HG03575 (cell line): ENCODE results near the gene LOXHD1.

Experiments used
- ATAC-seq: cut with Tn5 transposase; IDR thresholded peaks from one replicate; pipeline ENCODE4 v1.9.1; 2021; ENCODE audit not compliant: unreplicated experiment, insufficient number of reproducible peaks, low FRiP score; ENCODE audit errors: extremely low read depth

LOXHD1 gene

GRCh38 chr18:46562674-46563192, 94.3 kb downstream of the LOXHD1 start:
- no peak for ATAC-seq

- ATAC-seq, result no peak
Measured at GRCh38 chr18:46560671-46561045, 96.4 kb downstream of the LOXHD1 start.

- no peak for ATAC-seq
Measured at GRCh38 chr18:46559946-46560670, 96.9 kb downstream of the LOXHD1 start.

- ATAC-seq, result no peak
Measured at GRCh38 chr18:46559296-46559695, 97.7 kb downstream of the LOXHD1 start.

GRCh38 chr18:46556590-46557206, 100.3 kb downstream of the LOXHD1 start:
- no peak for ATAC-seq

GRCh38 chr18:46555724-46556123, 101.3 kb downstream of the LOXHD1 start:
- ATAC-seq, result no peak

GRCh38 chr18:46555213-46555612, 101.8 kb downstream of the LOXHD1 start:
- ATAC-seq, result no peak

GRCh38 chr18:46554406-46555080, 102.5 kb downstream of the LOXHD1 start:
- no peak for ATAC-seq

GRCh38 chr18:46550609-46551008, 106.4 kb downstream of the LOXHD1 start:
- no peak for ATAC-seq

GRCh38 chr18:46547520-46547919, 109.5 kb downstream of the LOXHD1 start:
- ATAC-seq, result no peak

- ATAC-seq, result no peak
Measured at GRCh38 chr18:46546111-46546640, 110.8 kb downstream of the LOXHD1 start.

- ATAC-seq, result no peak
Measured at GRCh38 chr18:46542545-46542944, 114.5 kb downstream of the LOXHD1 start.

GRCh38 chr18:46541626-46542189, 115.3 kb downstream of the LOXHD1 start:
- no peak for ATAC-seq

GRCh38 chr18:46538376-46538775, 118.6 kb downstream of the LOXHD1 start:
- ATAC-seq, result no peak

GRCh38 chr18:46536215-46536874, 120.7 kb downstream of the LOXHD1 start:
- no peak for ATAC-seq

GRCh38 chr18:46531482-46531881, 125.5 kb downstream of the LOXHD1 start:
- ATAC-seq, result no peak

- ATAC-seq, result no peak
Measured at GRCh38 chr18:46528037-46528436, 129.0 kb downstream of the LOXHD1 start.

GRCh38 chr18:46519870-46520269, 137.2 kb downstream of the LOXHD1 start:
- ATAC-seq, result no peak

GRCh38 chr18:46518438-46518837, 138.6 kb downstream of the LOXHD1 start:
- no peak for ATAC-seq
